GM19455 (cell line): ENCODE data around the gene CHRM2.

Experiments used
- ATAC-seq: cut with Tn5 transposase; IDR thresholded peaks from one replicate; pipeline ENCODE4 v1.9.1; 2021; ENCODE audit not compliant: unreplicated experiment

Gene CHRM2

GRCh38 chr7:136891850-136892249 is 23.4 kb downstream of the CHRM2 start:
- no peak for ATAC-seq

- no peak for ATAC-seq
Measured at GRCh38 chr7:136894789-136895188, 26.3 kb downstream of the CHRM2 start.

- ATAC-seq, result no peak
Measured at GRCh38 chr7:136897676-136898075, 29.2 kb downstream of the CHRM2 start.

GRCh38 chr7:136900005-136900404 is 31.6 kb downstream of the CHRM2 start:
- ATAC-seq, result no peak

GRCh38 chr7:136910771-136911170 is 42.3 kb downstream of the CHRM2 start:
- ATAC-seq, result no peak

- ATAC-seq, result no peak
Measured at GRCh38 chr7:136911344-136911743, 42.9 kb downstream of the CHRM2 start.

- no peak for ATAC-seq
Measured at GRCh38 chr7:136912339-136912738, 43.9 kb downstream of the CHRM2 start.

GRCh38 chr7:136914016-136914415 is 45.6 kb downstream of the CHRM2 start:
- ATAC-seq, result no peak

GRCh38 chr7:136919820-136920219 is 51.4 kb downstream of the CHRM2 start:
- ATAC-seq, result no peak

- no peak for ATAC-seq
Measured at GRCh38 chr7:136923111-136923667, 54.7 kb downstream of the CHRM2 start.

- ATAC-seq, result no peak
Measured at GRCh38 chr7:136925044-136925443, 56.6 kb downstream of the CHRM2 start.

- no peak for ATAC-seq
Measured at GRCh38 chr7:136925556-136925955, 57.1 kb downstream of the CHRM2 start.

- ATAC-seq, result no peak
Measured at GRCh38 chr7:136931169-136931867, 62.9 kb downstream of the CHRM2 start.

GRCh38 chr7:136937436-136937835 is 69.0 kb downstream of the CHRM2 start:
- no peak for ATAC-seq

GRCh38 chr7:136938476-136938875 is 70.0 kb downstream of the CHRM2 start:
- no peak for ATAC-seq

GRCh38 chr7:136940122-136940521 is 71.7 kb downstream of the CHRM2 start:
- ATAC-seq, result no peak

- no peak for ATAC-seq
Measured at GRCh38 chr7:136940917-136941316, 72.5 kb downstream of the CHRM2 start.

GRCh38 chr7:136941816-136942215 is 73.4 kb downstream of the CHRM2 start:
- ATAC-seq, result no peak

GRCh38 chr7:136942401-136942800 is 73.9 kb downstream of the CHRM2 start:
- ATAC-seq, result no peak

- ATAC-seq, result no peak
Measured at GRCh38 chr7:136942994-136943393, 74.5 kb downstream of the CHRM2 start.

GRCh38 chr7:136947347-136947746 is 78.9 kb downstream of the CHRM2 start:
- ATAC-seq, result no peak

GRCh38 chr7:136950331-136950730 is 81.9 kb downstream of the CHRM2 start:
- ATAC-seq, result no peak

- ATAC-seq, result no peak
Measured at GRCh38 chr7:136953386-136953785, 84.9 kb downstream of the CHRM2 start.
